K562 (cell line): ENCODE results near the gene AP3B2. TPM values are rescaled to one million over a fixed set of nuclear protein-coding genes. Genes with fewer than 3 reads are reported as not detected.

Experiments
- ARID1B ChIP-seq: fragments of 450-650 bp; IDR thresholded peaks from 2 replicates; pipeline ENCODE4 v1.6.1; 2016; ENCODE audit warnings: antibody characterized with exemption, mild to moderate bottlenecking, inconsistent platforms
- ARID3A ChIP-seq: IDR thresholded peaks from 2 replicates; pipeline ENCODE4 v1.6.1; 2012; ENCODE audit warnings: low read depth, low read length, improper control_type of control experiment, borderline replicate concordance
- HBP1 ChIP-seq: fragments of 450-650 bp; formaldehyde crosslinking; IDR thresholded peaks from 2 replicates; pipeline ENCODE4 v1.4.0; 2022; ENCODE audit warnings: missing genetic modification characterization
- HCFC1 ChIP-seq: IDR thresholded peaks from 2 replicates; pipeline ENCODE4 v1.6.1; 2012; ENCODE audit warnings: low read depth, low read length, improper control_type of control experiment
- HDAC1 ChIP-seq, 2 experiments: fragments of 450-650 bp; IDR thresholded peaks; 2 replicates each; pipeline ENCODE4 v1.6.1; 2016 to 2017; ENCODE audit warnings: inconsistent platforms in 1 of 2, mild to moderate bottlenecking in 1 of 2, moderate library complexity in 1 of 2
- HIVEP1 ChIP-seq: fragments of 250-450 bp; sonication (Bioruptor Pico); IDR thresholded peaks from 2 replicates; pipeline ENCODE4 v1.4.0; 2020; ENCODE audit warnings: mild to moderate bottlenecking
- KLF10 ChIP-seq: fragments of 250-450 bp; sonication (Bioruptor Pico); IDR thresholded peaks from 2 replicates; pipeline ENCODE4 v1.6.1; 2021; ENCODE audit warnings: matching md5 sums
- NFXL1 ChIP-seq: fragments of 450-650 bp; formaldehyde crosslinking; IDR thresholded peaks from 2 replicates; pipeline ENCODE4 v1.4.0; 2021; ENCODE audit warnings: mild to moderate bottlenecking
- NR2C1 ChIP-seq, 2 experiments: fragments of 450-650 bp; IDR thresholded peaks; 2 replicates each; pipeline ENCODE4 v1.6.1; 2017; ENCODE audit warnings: mild to moderate bottlenecking in 2 of 2, antibody characterized with exemption in 1 of 2, inconsistent platforms in 1 of 2, missing compliant biosample characterization in 1 of 2, missing genetic modification characterization in 1 of 2
- NRF1 ChIP-seq, 2 experiments: fragments of 450-650 bp; IDR thresholded peaks in 1 of 2; conservative IDR thresholded peaks in 1 of 2; 2 replicates each; pipeline ENCODE4 v1.6.1; 2014; ENCODE audit warnings: mild to moderate bottlenecking in 2 of 2
- PHB2 ChIP-seq: fragments of 450-650 bp; IDR thresholded peaks from 2 replicates; pipeline ENCODE4 v1.6.1; 2017; ENCODE audit warnings: low read depth
- PHF21A ChIP-seq: fragments of 450-650 bp; IDR thresholded peaks from 2 replicates; pipeline ENCODE4 v1.6.1; 2017; ENCODE audit warnings: low read depth, borderline replicate concordance
- RUNX1 ChIP-seq: sonication (generic); IDR thresholded peaks from 2 replicates; pipeline ENCODE4 v1.6.1; 2016; ENCODE audit warnings: antibody characterized with exemption, low read depth
- SAFB ChIP-seq: fragments of 200-400 bp; formaldehyde crosslinking; IDR thresholded peaks from 2 replicates; pipeline ENCODE4 v1.6.1; 2017; ENCODE audit warnings: low read depth, low read length, borderline replicate concordance
- SLC30A9 ChIP-seq: fragments of 250-450 bp; sonication (Bioruptor Pico); IDR thresholded peaks from 2 replicates; pipeline ENCODE4 v1.8.0; 2022; ENCODE audit warnings: mild to moderate bottlenecking, moderate library complexity
- TCF7 ChIP-seq: sonication (generic); IDR thresholded peaks from 2 replicates; pipeline ENCODE4 v1.6.1; 2016; ENCODE audit warnings: antibody characterized with exemption, borderline replicate concordance
- YBX1 ChIP-seq: fragments of 450-650 bp; IDR thresholded peaks from 2 replicates; pipeline ENCODE4 v1.7.1; 2016; ENCODE audit warnings: mild to moderate bottlenecking
- YY1 ChIP-seq, 3 experiments: IDR thresholded peaks; 2 replicates each; pipeline ENCODE4 v1.6.1; 2011; ENCODE audit warnings: low read length in 2 of 3, mild to moderate bottlenecking in 2 of 3, moderate library complexity in 2 of 3, borderline replicate concordance in 1 of 3, control low read depth in 1 of 3, low read depth in 1 of 3; ENCODE audit not compliant: insufficient read depth in 3 of 3, insufficient replicate concordance in 2 of 3, control insufficient read depth in 1 of 3, insufficient read length in 1 of 3; ENCODE audit errors: extremely low read depth in 1 of 3
- ZBTB1 ChIP-seq: sonication (generic); formaldehyde crosslinking; IDR thresholded peaks from 2 replicates; pipeline ENCODE4 v1.8.1; 2023; ENCODE audit warnings: missing genetic modification reagents, low read depth, mild to moderate bottlenecking, borderline replicate concordance
- ZNF121 ChIP-seq: sonication (generic); formaldehyde crosslinking; conservative IDR thresholded peaks from 2 replicates; pipeline ENCODE4 v1.8.0; 2022; ENCODE audit warnings: missing genetic modification reagents
- ZNF551 ChIP-seq: fragments of 250-450 bp; sonication (Bioruptor Pico); IDR thresholded peaks from 2 replicates; pipeline ENCODE4 v1.5.0; 2021; ENCODE audit warnings: mild to moderate bottlenecking, moderate library complexity
- ZNF778 ChIP-seq: fragments of 450-650 bp; formaldehyde crosslinking; IDR thresholded peaks from 2 replicates; pipeline ENCODE4 v1.4.0; 2020; ENCODE audit warnings: mild to moderate bottlenecking, moderate library complexity
- ZSCAN29 ChIP-seq: fragments of 450-650 bp; IDR thresholded peaks from 2 replicates; pipeline ENCODE4 v1.6.1; 2017
- polyA plus RNA-seq, 8 experiments: library from polyadenylated mRNA; depleted of rRNA in 4 of 8; stranded (reverse) in 5 of 8; unstranded in 3 of 8; fragments of >200 nt; fragmentation: Nextera tagmentation in 2 of 8; fragmentation: Illumina TruSeq in 1 of 8; extraction: Ambion mirVana in 2 of 8; extraction: Trizol in 1 of 8; gene quantifications; 2 replicates each; pipeline versions ENCODE4 v1.2.1 to v1.2.3, GENCODE V29; 2011 to 2014; ENCODE audit warnings: inconsistent platforms in 1 of 8, missing spikeins in 1 of 8
- total RNA-seq, 7 experiments: library from RNA; depleted of rRNA in 6 of 7; stranded (reverse); fragments of >200 nt in 6 of 7; fragmentation: Illumina TruSeq in 2 of 7; extraction: Trizol in 2 of 7; gene quantifications; 2 replicates each; pipeline versions ENCODE4 v1.2.1 to v1.2.3, GENCODE V29; 2011 to 2021; ENCODE audit warnings: low replicate concordance in 1 of 7
- TF ChIP-seq, protein P1 (sequence below): fragments of 450-650 bp; formaldehyde crosslinking; IDR thresholded peaks from 2 replicates; pipeline ENCODE4 v1.4.0; 2020; ENCODE audit warnings: mild to moderate bottlenecking, moderate library complexity

The AP3B2 gene
- total and polyA plus RNA-seq, 9 of the 15 experiments (the other 6 are each of a cell fraction or from before 2014, with no cell fraction given) = 0.03 to 0.15 (median 0.10) TPM; not detected in 2

GRCh38 chr15:82647045-82647834 lies 62.4 kb downstream of the AP3B2 start, which contains the start of gene CPEB1 (continued):
- TF ChIP-seq SAFB (peak; percentile 77), RUNX1 (no peak), HDAC1 (IDR thresholded peaks at IDR 0.05) (no peak), NRF1 (conservative IDR thresholded peaks at IDR 0.05 in 1 of 2, IDR thresholded peaks at IDR 0.05 in 1 of 2) (peak in 1 of 2 experiments; percentile 48; a peak in 2 of 4 replicates), SLC30A9 (no peak), HCFC1 (peak; percentile 19; the same call in 1 of the 2 replicates), ZNF551 (CRISPR knock-in tag) (no peak), TCF7 (no peak), ZNF121 (CRISPR knock-in tag) (no peak), HIVEP1 (CRISPR knock-in tag) (no peak), ARID1B (no peak; the same call in 1 of the 2 replicates), ARID3A (no peak), HBP1 (CRISPR knock-in tag) (no peak), ZBTB1 (CRISPR knock-in tag) (0 out of 2 replicates have a peak, but pooled peaks have one; percentile 18), ZSCAN29 (no peak), ZNF778 (CRISPR knock-in tag) (no peak), PHF21A (no peak), NFXL1 (CRISPR knock-in tag) (no peak), YBX1 (no peak), YY1 (IDR thresholded peaks at IDR 0.05; ENCODE audit: borderline replicate concordance in 1 of 3, control insufficient read depth in 1 of 3, extremely low read depth in 1 of 3, insufficient read depth in 3 of 3, insufficient read length in 1 of 3, insufficient replicate concordance in 2 of 3, low read depth in 1 of 3, low read length in 2 of 3) (peak in 2 of 3 experiments; percentile 43 to 56), NR2C1 (IDR thresholded peaks at IDR 0.05) (no peak), NR2C1 (tag; IDR thresholded peaks at IDR 0.05) (no peak), KLF10 (CRISPR knock-in tag) (no peak), PHB2 (no peak)
- TF ChIP-seq, protein P1, sequence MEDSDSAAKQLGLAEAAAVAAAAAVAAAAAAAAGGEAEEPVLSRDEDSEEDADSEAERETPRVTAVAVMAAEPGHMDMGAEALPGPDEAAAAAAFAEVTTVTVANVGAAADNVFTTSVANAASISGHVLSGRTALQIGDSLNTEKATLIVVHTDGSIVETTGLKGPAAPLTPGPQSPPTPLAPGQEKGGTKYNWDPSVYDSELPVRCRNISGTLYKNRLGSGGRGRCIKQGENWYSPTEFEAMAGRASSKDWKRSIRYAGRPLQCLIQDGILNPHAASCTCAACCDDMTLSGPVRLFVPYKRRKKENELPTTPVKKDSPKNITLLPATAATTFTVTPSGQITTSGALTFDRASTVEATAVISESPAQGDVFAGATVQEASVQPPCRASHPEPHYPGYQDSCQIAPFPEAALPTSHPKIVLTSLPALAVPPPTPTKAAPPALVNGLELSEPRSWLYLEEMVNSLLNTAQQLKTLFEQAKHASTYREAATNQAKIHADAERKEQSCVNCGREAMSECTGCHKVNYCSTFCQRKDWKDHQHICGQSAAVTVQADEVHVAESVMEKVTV (CRISPR knock-in tag) = no peak
